Testis (tissue), 3 donors: ENCODE measurements around the gene P3H2. TPM values are rescaled to one million over a fixed set of nuclear protein-coding genes. Genes with fewer than 3 reads are reported as not detected.

Experiments
- DNase-seq: peaks from one replicate; pipeline ENCODE4 v3.0.0-alpha.2; 2019
- H3K27ac ChIP-seq, 2 donors: fragments of 200-600 bp; sonication (generic); one replicate each; pipeline ENCODE4 v1.5.1; 2019
- H3K27me3 ChIP-seq: fragments of 200-600 bp; sonication (generic); one replicate; pipeline ENCODE4 v1.5.1; 2019
- H3K36me3 ChIP-seq: fragments of 200-600 bp; sonication (generic); one replicate; pipeline ENCODE4 v1.5.1; 2017; ENCODE audit warnings: low read depth; ENCODE audit errors: missing control alignments
- H3K4me1 ChIP-seq: fragments of 200-600 bp; sonication (generic); one replicate; pipeline ENCODE4 v1.5.1; 2019
- H3K4me3 ChIP-seq, 2 donors: fragments of 200-600 bp; sonication (generic); one replicate each; pipeline ENCODE4 v1.5.1; 2017 to 2019
- H3K9me3 ChIP-seq: fragments of 200-600 bp; sonication (generic); one replicate; pipeline ENCODE4 v1.5.1; 2017
- CTCF ChIP-seq, 3 experiments: fragments of 450-650 bp in 2 of 3; fragments of 200-600 bp in 1 of 3; sonication (generic) in 1 of 3; IDR thresholded peaks; one replicate each; pipeline ENCODE4 v1.5.1; 2016 to 2019; ENCODE audit warnings: antibody characterized with exemption in 3 of 3, mild to moderate bottlenecking in 2 of 3, moderate library complexity in 1 of 3
- POLR2A ChIP-seq: fragments of 450-650 bp; IDR thresholded peaks from one replicate; pipeline ENCODE4 v1.6.1; 2017; ENCODE audit warnings: antibody characterized with exemption, mild to moderate bottlenecking, moderate library complexity
- WGBS, 2 donors: methylation state at CpG; one replicate each; pipeline ENCODE4 v1.1.5; 2018; 5-methylcytosine and 5-hydroxymethylcytosine counted together
- intact Hi-C: fragments of 100-400 bp; cut with DNase I; formaldehyde crosslinking; loops from one replicate; pipeline ENCODE4 v1.15.1; 2023; ENCODE audit warnings: low total_unique reads
- polyA plus RNA-seq: library from polyadenylated mRNA; stranded (reverse); fragments of 350-450 nt; fragmentation: Illumina TruSeq; extraction: RNeasy Lipid Tissue Mini Kit (QIAGEN cat#74804); gene quantifications from one replicate; pipeline ENCODE4 v1.2.3, GENCODE V29; 2014; ENCODE audit warnings: low read depth, low replicate concordance; ENCODE audit not compliant: insufficient read depth
- total RNA-seq, 2 donors: library from RNA; depleted of rRNA; stranded (reverse); fragments of >200 nt; gene quantifications; one replicate each; pipeline ENCODE4 v1.2.3, GENCODE V29; 2016

Gene P3H2
- total and polyA plus RNA-seq, 3 donors from 2014 or later = 7.2 to 11.0 (median 10.1) TPM

- no peaks in the 10 kb centered on the region for H3K4me1 ChIP-seq
- DNase-seq = no peak
- TF ChIP-seq POLR2A (no peak), CTCF (IDR thresholded peaks at IDR 0.05) (no peak)
- intact Hi-C loops = no loop called here
- no peaks in the 10 kb centered on the region for H3K9me3 ChIP-seq
- H3K36me3 ChIP-seq = no peaks in the 10 kb centered on the region
- H3K27me3 ChIP-seq = no peaks in the 10 kb centered on the region
- H3K4me3 ChIP-seq = no peak overlapping the region
- H3K27ac ChIP-seq = no peak overlapping the region
These were observed 172.0 kb downstream of the P3H2 start for GRCh38 chr3:189948724-189949045.

GRCh38 chr3:189947948-189948723 lies 172.6 kb downstream of the P3H2 start:
- Histone ChIP-seq H3K9me3 (no peaks in the 10 kb centered on the region), H3K27ac (no peak overlapping the region), H3K27me3 (no peaks in the 10 kb centered on the region), H3K4me3 (no peak overlapping the region), H3K4me1 (no peaks in the 10 kb centered on the region), H3K36me3 (no peaks in the 10 kb centered on the region)
- 52 to 62% methylated on average over 6 of the region's 6 CpGs for WGBS, 2 donors
- intact Hi-C loops = no loop called here
- no peak for DNase-seq
- TF ChIP-seq POLR2A (no peak), CTCF (IDR thresholded peaks at IDR 0.05) (peak in 1 of 3 experiments; percentile 26)

- no peaks in the 10 kb centered on the region for H3K36me3 ChIP-seq
- DNase-seq = no peak
These were observed 173.6 kb downstream of the P3H2 start for GRCh38 chr3:189947068-189947467.

GRCh38 chr3:189945935-189946709 lies 174.6 kb downstream of the P3H2 start:
- no peak for DNase-seq
- peaks cover 6% of the 10 kb centered on the region for H3K4me1 ChIP-seq
- 90 to 91% methylated on average over 6 of the region's 6 CpGs for WGBS, 2 donors
- no peak overlapping the region for H3K4me3 ChIP-seq
- no peaks in the 10 kb centered on the region for H3K9me3 ChIP-seq
- TF ChIP-seq CTCF (IDR thresholded peaks at IDR 0.05) = no peak
- TF ChIP-seq POLR2A = no peak
- H3K36me3 ChIP-seq = no peaks in the 10 kb centered on the region
- H3K27ac ChIP-seq = no peak overlapping the region
- intact Hi-C loops = no loop called here
- H3K27me3 ChIP-seq = no peaks in the 10 kb centered on the region

More at GRCh38 chr3:189947068-189947467, 173.6 kb downstream of the P3H2 start:
- no peaks in the 10 kb centered on the region for H3K4me1 ChIP-seq
- no peak for TF ChIP-seq POLR2A
- no peak for TF ChIP-seq CTCF (IDR thresholded peaks at IDR 0.05)
- intact Hi-C loops = no loop called here
- H3K4me3 ChIP-seq = no peak overlapping the region
- no peaks in the 10 kb centered on the region for H3K27me3 ChIP-seq
- 58 to 67% methylated on average over 4 of the region's 4 CpGs for whole genome bisulfite sequencing, 2 donors
- H3K9me3 ChIP-seq = no peaks in the 10 kb centered on the region
- no peak overlapping the region for H3K27ac ChIP-seq
